Activated T-helper 2 cell treated with anti-CD3 and anti-CD28 coated beads, Interferon-gamma antibody, Interleukin-2, Interleukin-4, amounts not matched to agents 10 μg/mL and 5 μg/mL and 100 μg/mL, durations not matched to agents 14 hours and 24 hours and 36 hours (primary cell): ENCODE results near the gene PPP1R14C. TPM values are rescaled to one million over a fixed set of nuclear protein-coding genes. Genes with fewer than 3 reads are reported as not detected.

Experiments
- DNase-seq: peaks from one replicate; pipeline ENCODE4 v3.0.0; 2021; ENCODE audit warnings: low spot score
- H3K27ac Mint-ChIP-seq: one replicate; pipeline ENCODE4 v1.8.0; 2021; ENCODE audit warnings: mixed read lengths
- H3K27me3 Mint-ChIP-seq: one replicate; pipeline ENCODE4 v1.8.0; 2021; ENCODE audit warnings: low read depth, mixed read lengths
- H3K36me3 Mint-ChIP-seq: one replicate; pipeline ENCODE4 v1.8.0; 2021; ENCODE audit warnings: low read depth, mixed read lengths
- H3K4me1 Mint-ChIP-seq: one replicate; pipeline ENCODE4 v1.8.0; 2021; ENCODE audit warnings: low read depth, mixed read lengths
- H3K4me3 Mint-ChIP-seq: one replicate; pipeline ENCODE4 v1.8.0; 2021; ENCODE audit warnings: low read depth, mild to moderate bottlenecking, moderate library complexity, mixed read lengths
- H3K9me3 Mint-ChIP-seq: one replicate; pipeline ENCODE4 v1.8.0; 2021; ENCODE audit warnings: mixed read lengths
- intact Hi-C: fragments of 100-400 bp; cut with micrococcal nuclease; formaldehyde crosslinking; loops from one replicate; pipeline ENCODE4 v1.15.1; 2023
- total RNA-seq: library from RNA; stranded (reverse); gene quantifications from 2 replicates; pipeline ENCODE4 v1.2.3, GENCODE V29; 2022

The PPP1R14C gene
- 0.11 and 0.23 TPM in 2 replicates for total RNA-seq

DNA sequence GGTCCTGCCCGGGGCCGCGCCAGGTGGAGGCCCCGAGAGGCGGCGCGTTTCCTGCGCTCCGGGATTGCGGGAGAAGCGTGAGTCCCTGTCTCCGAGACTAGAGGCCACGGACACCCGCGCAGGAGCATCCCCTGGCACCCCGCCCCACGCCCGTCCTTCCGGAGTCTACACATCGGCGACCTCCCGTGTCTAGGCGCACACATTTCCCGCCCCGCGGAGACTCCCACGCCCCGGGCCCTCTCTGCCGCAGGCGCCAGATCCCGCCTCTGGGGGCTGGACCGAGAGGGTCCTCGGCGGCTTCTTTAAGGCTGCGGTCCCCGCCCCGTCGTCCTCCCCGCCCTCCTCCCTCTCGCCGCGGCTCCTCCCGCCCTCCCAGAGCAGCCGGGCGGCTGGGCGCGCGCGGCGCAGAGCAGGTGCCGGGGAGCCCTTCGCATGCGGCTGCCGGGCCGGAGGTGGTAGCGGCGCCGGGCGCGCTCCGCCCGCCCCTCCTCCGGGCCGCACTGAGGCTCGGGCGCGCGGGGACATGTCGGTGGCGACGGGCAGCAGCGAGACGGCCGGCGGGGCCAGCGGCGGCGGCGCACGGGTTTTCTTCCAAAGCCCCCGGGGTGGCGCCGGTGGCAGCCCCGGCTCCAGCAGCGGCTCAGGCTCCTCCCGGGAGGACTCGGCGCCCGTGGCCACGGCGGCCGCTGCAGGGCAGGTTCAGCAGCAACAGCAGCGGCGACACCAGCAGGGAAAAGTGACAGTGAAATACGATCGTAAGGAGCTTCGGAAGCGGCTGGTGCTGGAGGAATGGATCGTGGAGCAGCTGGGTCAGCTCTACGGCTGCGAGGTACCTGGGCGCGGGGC lies at the start of gene PPP1R14C:
PPP1R14C (plus strand) TSS at position 375 of the 846 bp plus-strand sequence; CDS start at position 524, 149 bp downstream.
- intact Hi-C loops = loop anchor here (10.0 kb wide), 1 partner anchor 178 kb away; the partner anchor contains the start of gene ULBP1
- H3K9me3 Mint-ChIP-seq = peaks cover 2% of the 10 kb centered on the region
- H3K4me1 Mint-ChIP-seq = peaks cover 11% of the 10 kb centered on the region
- no peak for DNase-seq
- no peaks in the 10 kb centered on the region for H3K36me3 Mint-ChIP-seq
- H3K4me3 Mint-ChIP-seq = peak within 1 kb of the TSS; percentile 62
- peaks cover 72% of the 10 kb centered on the region for H3K27me3 Mint-ChIP-seq
- no peak within 1 kb of the TSS for H3K27ac Mint-ChIP-seq

- Mint-ChIP-seq H3K27ac (no peak overlapping the region), H3K36me3 (no peaks in the 10 kb centered on the region), H3K27me3 (peaks cover 21% of the 10 kb centered on the region), H3K4me3 (no peak overlapping the region), H3K9me3 (no peaks in the 10 kb centered on the region), H3K4me1 (no peaks in the 10 kb centered on the region)
- intact Hi-C loops = no loop called here
- DNase-seq = no peak
Observed at GRCh38 chr6:150093397-150093796, 49.4 kb upstream of the PPP1R14C start.

- H3K4me1 Mint-ChIP-seq = no peaks in the 10 kb centered on the region
- H3K27me3 Mint-ChIP-seq = peaks cover 19% of the 10 kb centered on the region
- H3K9me3 Mint-ChIP-seq = no peaks in the 10 kb centered on the region
- H3K4me3 Mint-ChIP-seq = no peak overlapping the region
- DNase-seq = no peak
- H3K36me3 Mint-ChIP-seq = no peaks in the 10 kb centered on the region
- intact Hi-C loops = no loop called here
- no peak overlapping the region for H3K27ac Mint-ChIP-seq
Observed at GRCh38 chr6:150098155-150098554, 44.7 kb upstream of the PPP1R14C start.

- intact Hi-C loops = no loop called here
- peaks cover 21% of the 10 kb centered on the region for H3K27me3 Mint-ChIP-seq
- no peak overlapping the region for H3K4me3 Mint-ChIP-seq
- H3K4me1 Mint-ChIP-seq = no peaks in the 10 kb centered on the region
- DNase-seq = no peak
- H3K36me3 Mint-ChIP-seq = no peaks in the 10 kb centered on the region
- H3K9me3 Mint-ChIP-seq = no peaks in the 10 kb centered on the region
- no peak overlapping the region for H3K27ac Mint-ChIP-seq
Observed at GRCh38 chr6:150099546-150099945, 43.3 kb upstream of the PPP1R14C start.

- H3K9me3 Mint-ChIP-seq = no peaks in the 10 kb centered on the region
- intact Hi-C loops = no loop called here
- peaks cover 19% of the 10 kb centered on the region for H3K27me3 Mint-ChIP-seq
- H3K4me1 Mint-ChIP-seq = no peaks in the 10 kb centered on the region
- H3K36me3 Mint-ChIP-seq = no peaks in the 10 kb centered on the region
- H3K4me3 Mint-ChIP-seq = no peak overlapping the region
- H3K27ac Mint-ChIP-seq = no peak overlapping the region
- no peak for DNase-seq
Observed at GRCh38 chr6:150099953-150100352, 42.9 kb upstream of the PPP1R14C start.

GRCh38 chr6:150100745-150101144 lies 42.1 kb upstream of the PPP1R14C start:
- intact Hi-C loops = no loop called here
- Mint-ChIP-seq H3K9me3 (no peaks in the 10 kb centered on the region), H3K27ac (no peak overlapping the region), H3K27me3 (peaks cover 12% of the 10 kb centered on the region), H3K36me3 (no peaks in the 10 kb centered on the region), H3K4me3 (no peak overlapping the region), H3K4me1 (no peaks in the 10 kb centered on the region)
- no peak for DNase-seq

- DNase-seq = no peak
- no peaks in the 10 kb centered on the region for H3K36me3 Mint-ChIP-seq
- no peaks in the 10 kb centered on the region for H3K4me1 Mint-ChIP-seq
- no peak overlapping the region for H3K4me3 Mint-ChIP-seq
- intact Hi-C loops = no loop called here
- no peak overlapping the region for H3K27ac Mint-ChIP-seq
- no peaks in the 10 kb centered on the region for H3K9me3 Mint-ChIP-seq
- H3K27me3 Mint-ChIP-seq = peaks cover 12% of the 10 kb centered on the region
Observed at GRCh38 chr6:150102750-150103270, 40.0 kb upstream of the PPP1R14C start.

DNA sequence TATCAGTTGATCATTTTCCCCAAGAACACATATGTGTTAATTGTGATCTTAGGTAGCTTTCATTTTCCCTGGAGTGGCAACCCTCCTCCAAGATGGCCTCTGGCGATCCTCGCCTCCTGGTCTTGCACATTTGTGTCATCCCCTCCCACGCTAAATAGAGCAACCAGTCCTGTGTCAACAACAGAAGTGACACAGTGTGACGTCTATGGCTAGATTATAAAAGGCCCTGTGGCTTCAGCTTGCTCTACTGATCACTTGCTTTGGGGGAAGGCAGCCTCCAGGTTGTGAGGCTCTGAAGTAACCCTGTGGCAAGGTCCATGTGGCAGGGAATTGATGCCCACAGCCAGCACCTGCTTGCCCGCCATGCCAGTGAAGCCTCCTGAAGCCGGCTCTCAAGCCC lies 30.6 kb upstream of the PPP1R14C start:
- intact Hi-C loops = no loop called here
- Mint-ChIP-seq H3K4me1 (no peaks in the 10 kb centered on the region), H3K36me3 (no peaks in the 10 kb centered on the region), H3K9me3 (no peaks in the 10 kb centered on the region), H3K27ac (no peak overlapping the region), H3K27me3 (peaks cover 7% of the 10 kb centered on the region), H3K4me3 (no peak overlapping the region)
- no peak for DNase-seq

DNA sequence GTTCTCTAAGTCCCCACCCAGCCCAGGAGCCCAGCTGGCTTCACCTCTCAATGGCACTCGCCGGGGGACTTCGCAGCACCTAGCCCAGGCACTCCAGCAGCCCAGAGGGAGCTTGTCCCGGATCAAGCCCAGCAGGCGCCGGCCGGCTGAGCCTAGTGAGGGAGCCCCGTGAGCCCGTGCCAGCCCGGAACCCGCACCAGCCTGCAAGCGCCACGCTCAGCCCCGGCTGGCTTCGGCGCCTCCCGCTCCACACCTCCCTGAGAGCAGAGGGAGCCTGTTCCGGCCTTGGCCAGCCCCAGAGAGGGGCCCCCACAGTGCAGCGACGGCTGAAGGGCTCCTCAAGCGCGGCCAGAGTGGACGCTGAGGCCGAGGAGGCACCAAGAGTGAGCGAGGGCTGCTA lies 27.1 kb upstream of the PPP1R14C start:
- H3K27ac Mint-ChIP-seq = no peak overlapping the region
- H3K36me3 Mint-ChIP-seq = no peaks in the 10 kb centered on the region
- no peaks in the 10 kb centered on the region for H3K9me3 Mint-ChIP-seq
- H3K4me1 Mint-ChIP-seq = peaks cover 4% of the 10 kb centered on the region
- peaks cover 12% of the 10 kb centered on the region for H3K27me3 Mint-ChIP-seq
- DNase-seq = no peak
- no peak overlapping the region for H3K4me3 Mint-ChIP-seq
- intact Hi-C loops = no loop called here

DNA sequence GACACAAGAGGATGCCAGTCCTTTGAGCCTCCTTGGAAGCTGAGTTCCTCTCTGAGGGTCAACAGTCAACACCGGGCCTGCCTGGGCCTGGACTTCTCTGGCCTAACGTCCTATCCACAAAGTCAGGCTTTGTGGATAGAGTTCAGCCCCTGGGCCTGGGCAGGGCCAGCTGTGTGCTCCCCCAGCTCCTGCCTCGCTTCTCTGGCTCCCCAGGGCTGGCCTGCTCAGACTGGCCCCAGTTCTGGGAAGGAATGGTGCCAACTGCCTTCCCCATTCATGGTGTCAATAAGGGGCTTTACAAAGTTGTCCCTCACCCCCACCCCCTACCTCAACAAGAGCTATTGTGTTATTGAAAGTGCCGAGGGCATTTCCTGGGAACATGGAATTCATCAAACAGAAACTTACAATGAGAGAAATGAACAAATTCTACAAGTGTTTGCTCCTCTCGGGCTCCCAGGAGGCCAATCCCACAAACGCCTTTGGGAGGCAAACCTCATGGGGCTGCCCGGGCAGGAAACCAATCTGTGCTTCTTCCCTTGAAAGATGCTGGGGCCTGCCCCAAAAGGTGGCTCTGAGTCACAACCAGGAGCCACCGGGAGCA lies 26.5 kb upstream of the PPP1R14C start:
- DNase-seq = no peak
- Mint-ChIP-seq H3K9me3 (no peaks in the 10 kb centered on the region), H3K4me3 (no peak overlapping the region), H3K4me1 (peaks cover 4% of the 10 kb centered on the region), H3K36me3 (no peaks in the 10 kb centered on the region), H3K27ac (no peak overlapping the region), H3K27me3 (peaks cover 8% of the 10 kb centered on the region)
- intact Hi-C loops = no loop called here

DNA sequence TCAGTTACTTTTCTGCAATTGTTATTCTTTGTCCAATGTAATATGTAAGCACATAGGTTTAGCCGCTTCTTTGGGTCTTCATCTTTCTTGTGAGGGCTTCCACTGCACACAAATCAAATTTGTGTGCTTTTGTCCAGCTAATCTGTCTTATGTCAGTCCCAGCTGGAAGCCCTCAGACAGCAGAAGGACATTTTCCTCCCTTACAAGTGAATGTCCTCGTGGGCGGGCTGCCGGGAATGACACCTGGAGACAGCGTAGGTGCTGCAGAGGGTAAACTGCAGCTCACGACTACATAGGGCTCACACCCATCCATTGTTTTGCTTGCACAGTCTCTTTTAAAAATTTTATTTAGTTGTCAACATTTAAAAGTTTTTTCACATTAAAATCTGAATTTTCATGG lies 24.6 kb upstream of the PPP1R14C start:
- intact Hi-C loops = no loop called here
- no peak overlapping the region for H3K4me3 Mint-ChIP-seq
- peaks cover 4% of the 10 kb centered on the region for H3K4me1 Mint-ChIP-seq
- H3K9me3 Mint-ChIP-seq = no peaks in the 10 kb centered on the region
- H3K36me3 Mint-ChIP-seq = no peaks in the 10 kb centered on the region
- DNase-seq = no peak
- no peak overlapping the region for H3K27ac Mint-ChIP-seq
- peaks cover 14% of the 10 kb centered on the region for H3K27me3 Mint-ChIP-seq

DNA sequence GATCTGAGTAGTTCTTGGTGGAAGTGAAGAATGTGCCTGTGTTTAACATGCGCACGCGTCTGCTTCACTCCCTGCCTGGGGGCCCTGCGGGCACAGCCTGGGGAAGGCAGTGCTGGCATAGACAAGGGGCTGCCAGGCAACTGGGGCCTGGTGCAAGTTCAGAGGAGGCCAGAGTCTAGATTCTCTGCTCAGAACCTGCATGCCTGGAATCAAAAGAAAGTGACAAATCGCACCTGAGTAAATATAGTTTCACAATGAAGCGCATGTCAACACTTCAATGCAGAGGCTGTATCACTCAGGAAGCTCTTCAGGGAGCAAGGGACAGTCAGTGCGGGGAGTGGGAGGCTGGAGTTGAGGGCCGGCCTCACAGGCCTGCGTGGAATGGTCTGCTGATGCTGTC lies 24.2 kb upstream of the PPP1R14C start:
- Mint-ChIP-seq H3K27me3 (peaks cover 14% of the 10 kb centered on the region), H3K9me3 (no peaks in the 10 kb centered on the region), H3K4me1 (peaks cover 4% of the 10 kb centered on the region), H3K36me3 (no peaks in the 10 kb centered on the region), H3K27ac (no peak overlapping the region), H3K4me3 (no peak overlapping the region)
- no peak for DNase-seq
- intact Hi-C loops = no loop called here

DNA sequence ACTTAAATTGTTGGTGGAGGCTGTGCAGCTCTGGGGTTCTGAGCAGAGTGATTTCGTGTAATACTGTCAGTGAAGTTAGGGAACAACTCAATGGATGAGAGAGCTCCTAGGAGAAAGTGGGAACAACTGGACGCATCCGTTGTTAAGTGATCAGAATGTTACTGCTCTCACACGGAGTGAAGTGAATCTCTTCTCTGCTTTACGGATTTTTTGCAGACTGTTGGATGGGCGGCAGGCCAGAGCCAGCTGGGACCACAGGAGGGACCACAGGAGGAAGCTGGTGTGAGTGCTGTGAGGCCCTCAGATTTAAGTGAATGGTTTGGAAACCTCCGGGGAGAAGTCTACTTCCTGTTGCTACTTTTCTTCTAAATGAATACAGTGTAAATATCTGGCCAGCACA lies 23.7 kb upstream of the PPP1R14C start:
- Mint-ChIP-seq H3K4me1 (peaks cover 4% of the 10 kb centered on the region), H3K36me3 (no peaks in the 10 kb centered on the region), H3K27ac (no peak overlapping the region), H3K4me3 (no peak overlapping the region), H3K27me3 (peaks cover 16% of the 10 kb centered on the region), H3K9me3 (no peaks in the 10 kb centered on the region)
- no peak for DNase-seq
- intact Hi-C loops = no loop called here
